Naive thymus-derived CD4-positive, alpha-beta T cell (primary cell): ENCODE data around the gene PAOX. TPM values are rescaled to one million over a fixed set of nuclear protein-coding genes. Genes with fewer than 3 reads are reported as not detected.

Experiments used
- ATAC-seq: fragments of 150-1000 bp; cut with Tn5 transposase; 2 replicates; pipeline ENCODE4 v1.10.0; 2021; ENCODE audit warnings: mild to moderate bottlenecking, moderate library complexity
- CTCF ChIA-PET: fragments of 350-600 bp; sonication (Branson Sonifier 250); formaldehyde crosslinking; loops from one replicate; lab custom pipeline; 2021; ENCODE audit warnings: antibody characterized with exemption; lab: Charles Lee
- POLR2A ChIA-PET: fragments of 350-600 bp; sonication (Branson Sonifier 250); formaldehyde crosslinking; loops from one replicate; lab custom pipeline; 2021; ENCODE audit warnings: antibody characterized with exemption, inconsistent platforms; lab: Charles Lee
- DNase-seq, 9 donors: peaks; one replicate each; pipeline versions ENCODE4 v3.0.0 to v3.0.0-alpha.2; 2020 to 2022; ENCODE audit warnings: mixed read lengths in 1 of 9
- H3K27ac ChIP-seq: one replicate; pipeline ENCODE4 v1.7.0; 2013; ENCODE audit warnings: mild to moderate bottlenecking, low read depth, low read length, moderate library complexity
- H3K27me3 ChIP-seq, 2 donors: one replicate each; pipeline ENCODE4 v1.7.0; 2013; ENCODE audit warnings: low read length in 2 of 2, mild to moderate bottlenecking in 2 of 2, moderate library complexity in 2 of 2; ENCODE audit not compliant: control insufficient read depth in 2 of 2, insufficient read depth in 2 of 2
- H3K36me3 ChIP-seq, 3 experiments: 1 replicate in 2 of 3; 2 replicates in 1 of 3; pipeline ENCODE4 v1.7.0; 2013; ENCODE audit warnings: low read length in 3 of 3, mild to moderate bottlenecking in 3 of 3, moderate library complexity in 1 of 3; ENCODE audit not compliant: insufficient read depth in 3 of 3, control insufficient read depth in 2 of 3
- H3K4me1 ChIP-seq, 2 donors: one replicate each; pipeline ENCODE4 v1.7.0; 2013; ENCODE audit warnings: low read length in 2 of 2, mild to moderate bottlenecking in 2 of 2, moderate library complexity in 1 of 2; ENCODE audit not compliant: control insufficient read depth in 2 of 2, insufficient read depth in 2 of 2
- H3K4me3 ChIP-seq: 2 replicates; pipeline ENCODE4 v1.7.0; 2013; ENCODE audit warnings: mild to moderate bottlenecking, low read length
- H3K9me3 ChIP-seq, 3 experiments: 1 replicate in 2 of 3; 2 replicates in 1 of 3; pipeline ENCODE4 v1.7.0; 2013; ENCODE audit warnings: low read length in 3 of 3; ENCODE audit not compliant: control insufficient read depth in 2 of 3
- H3K27ac Mint-ChIP-seq, 9 donors: one replicate each; pipeline ENCODE4 v1.8.0; 2020 to 2022; ENCODE audit warnings: mixed read lengths in 9 of 9, mild to moderate bottlenecking in 8 of 9, moderate library complexity in 5 of 9, inconsistent platforms in 2 of 9
- H3K27me3 Mint-ChIP-seq, 5 donors: one replicate each; pipeline ENCODE4 v1.8.0; 2021 to 2022; ENCODE audit warnings: mixed read lengths in 5 of 5, mild to moderate bottlenecking in 1 of 5
- H3K36me3 Mint-ChIP-seq, 5 donors: one replicate each; pipeline ENCODE4 v1.8.0; 2020 to 2022; ENCODE audit warnings: mixed read lengths in 5 of 5, mild to moderate bottlenecking in 3 of 5, inconsistent platforms in 1 of 5
- H3K4me1 Mint-ChIP-seq, 7 donors: one replicate each; pipeline ENCODE4 v1.8.0; 2020 to 2022; ENCODE audit warnings: mixed read lengths in 7 of 7, mild to moderate bottlenecking in 3 of 7, inconsistent platforms in 1 of 7
- H3K4me3 Mint-ChIP-seq, 10 donors: one replicate each; pipeline ENCODE4 v1.8.0; 2020 to 2022; ENCODE audit warnings: mild to moderate bottlenecking in 10 of 10, mixed read lengths in 10 of 10, moderate library complexity in 6 of 10, inconsistent platforms in 2 of 10
- H3K9me3 Mint-ChIP-seq, 11 donors: one replicate each; pipeline ENCODE4 v1.8.0; 2020 to 2022; ENCODE audit warnings: mixed read lengths in 11 of 11, mild to moderate bottlenecking in 4 of 11, inconsistent platforms in 1 of 11, moderate library complexity in 1 of 11
- intact Hi-C, 2 donors: fragments of 100-400 bp; cut with micrococcal nuclease; formaldehyde crosslinking; loops; one replicate each; pipeline ENCODE4 v1.15.1; 2023
- polyA plus RNA-seq, 2 donors: library from polyadenylated mRNA; unstranded; fragments of 300-500 nt; fragmentation: Illumina TruSeq; gene quantifications; one replicate each; pipeline ENCODE4 v1.2.3, GENCODE V29; 2021
- total RNA-seq, 6 experiments: library from RNA in 5 of 6; stranded (reverse) in 5 of 6; gene quantifications; 1 replicate in 5 of 6; 2 replicates in 1 of 6; pipeline ENCODE4 v1.2.3 and lab custom pipeline; 2021 to 2026

The PAOX gene
- total and polyA plus RNA-seq, 7 experiments from 2014 or later: 1.6 to 9.8 (median 7.7) TPM

DNA sequence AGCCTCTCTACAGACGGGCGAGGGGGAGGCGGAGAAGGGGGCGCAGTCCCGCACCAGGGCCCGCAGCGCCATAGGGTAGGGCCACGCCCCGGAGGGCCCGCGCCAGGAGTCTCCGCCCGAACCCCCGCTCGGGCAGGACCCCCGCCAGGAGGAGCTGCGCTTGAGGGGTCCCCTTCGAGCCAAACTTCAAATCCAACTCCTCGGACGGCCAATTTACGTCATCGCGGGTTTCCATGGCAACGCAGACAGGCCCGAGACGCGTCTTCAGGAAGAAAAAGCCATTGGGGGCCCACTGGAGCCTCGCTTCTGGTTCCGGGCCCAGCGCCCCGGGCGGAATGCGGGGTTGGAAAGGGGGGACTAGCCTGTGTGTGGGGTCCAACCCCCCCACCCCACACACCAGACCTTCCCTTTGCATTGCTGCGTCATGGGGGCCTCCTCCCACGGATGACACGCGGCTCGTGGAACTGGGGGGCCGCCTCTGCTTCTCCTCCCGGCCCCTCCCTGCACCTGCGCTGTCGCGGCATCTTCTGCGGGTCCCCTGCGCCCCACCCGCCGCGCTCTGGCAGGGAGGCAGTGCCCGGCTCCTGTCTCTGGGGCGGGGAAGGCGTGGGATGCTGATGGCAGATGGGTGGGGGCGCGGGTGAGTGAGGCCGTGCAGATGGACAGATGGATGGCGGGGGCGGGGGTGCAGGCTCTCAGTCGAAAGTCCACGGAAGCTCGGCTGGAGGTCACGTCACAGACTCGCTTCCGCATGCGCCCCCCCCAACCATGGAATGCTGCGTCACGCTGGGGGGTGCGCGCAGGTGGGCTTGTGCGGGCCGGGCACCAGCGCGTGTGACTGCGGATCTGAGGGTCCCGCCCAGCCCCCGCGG, 43.6 kb upstream of the PAOX start:
- ChIA-PET POLR2A (interaction anchor here (0.6 to 3.4 kb wide), 8 partner anchors 8 to 56 kb away, joined by 3 to 16 read pairs (median 3); partner anchors contain the start of gene ECHS1), CTCF (interaction anchor here (1.4 kb wide), 1 partner anchor 54 kb away, joined by 3 read pairs; no protein-coding TSS in a partner anchor)
- Histone ChIP-seq H3K9me3 (no peaks in the 10 kb centered on the region), H3K4me3 (peak overlapping the region; percentile 65), H3K36me3 (no peaks in the 10 kb centered on the region), H3K4me1 (peaks cover 10 to 20% of the 10 kb centered on the region in 2 donors), H3K27me3 (no peaks in the 10 kb centered on the region), H3K27ac (peak overlapping the region; percentile 78)
- peaks cover 0 to 8% (median 0%) of the 10 kb centered on the region in 11 donors for H3K9me3 Mint-ChIP-seq
- H3K27ac Mint-ChIP-seq: peak overlapping the region in 8 of 9 donors; percentile 50 to 93 (median 78)
- DNase-seq (peak; percentile 56 to 95 (median 81)), ATAC-seq (peak; percentile 53)
- intact Hi-C loops: loop anchor here in 1 of 2 donors (1.0 to 2.0 kb wide), 5 partner anchors 26 to 59 kb away; partner anchors contain the start of genes ECHS1 and MTG1
- peaks cover 0 to 41% (median 0%) of the 10 kb centered on the region in 5 donors for H3K27me3 Mint-ChIP-seq
- H3K4me3 Mint-ChIP-seq: peak overlapping the region in 9 of 10 donors; percentile 48 to 81 (median 68)
- H3K4me1 Mint-ChIP-seq: peaks cover 0 to 5% (median 0%) of the 10 kb centered on the region in 7 donors
- H3K36me3 Mint-ChIP-seq: no peaks in the 10 kb centered on the region

- H3K27ac ChIP-seq: peak overlapping the region; percentile 78
- DNase-seq: peak in 1 of 9 donors; percentile 42
- ATAC-seq: no peak
These were observed 42.9 kb upstream of the PAOX start for GRCh38 chr10:133336118-133336576.

DNA sequence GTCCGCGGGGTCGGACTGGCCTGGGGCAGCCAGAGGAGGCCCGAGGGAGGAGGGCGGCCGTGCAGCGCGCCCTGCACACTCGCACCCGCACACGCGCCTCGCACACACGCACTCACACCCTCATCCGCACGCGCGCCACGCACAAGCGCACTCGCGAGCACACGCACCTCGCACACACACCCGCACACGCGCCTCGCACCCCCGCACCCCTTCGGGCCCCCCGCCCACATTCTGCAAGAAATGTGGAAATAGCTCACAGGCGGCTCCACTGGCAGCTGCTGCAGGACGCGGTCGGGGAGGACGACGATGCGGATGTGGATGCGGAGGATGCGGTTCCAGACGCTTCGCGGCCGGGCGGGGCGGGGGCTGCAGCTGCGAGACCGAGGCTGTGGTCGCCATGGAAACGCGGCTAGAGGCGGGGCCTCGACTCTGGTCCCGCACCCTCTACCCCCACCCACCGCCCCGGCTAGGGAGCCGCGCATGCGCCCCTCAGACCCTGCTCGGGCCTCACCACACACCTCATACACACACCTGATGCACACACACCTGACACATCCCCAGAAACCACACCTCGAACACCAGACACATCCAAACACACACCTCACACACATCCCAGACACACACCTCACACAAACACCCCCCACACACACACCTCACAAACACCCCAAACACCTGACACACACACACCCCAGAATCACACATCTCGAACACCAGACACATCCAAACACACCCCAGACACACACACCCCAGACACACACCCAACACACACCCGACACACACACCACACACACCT, 42.3 kb upstream of the PAOX start, which contains the start of gene CALY:
Gene CALY, minus strand, starts transcription at position 320 of the 793 bp plus-strand sequence. CDS start 7,907 bp downstream, outside the sequence.
- Mint-ChIP-seq H3K9me3 (peaks cover 0 to 8% (median 0%) of the 10 kb centered on the region in 11 donors), H3K4me1 (peaks cover 0 to 5% (median 0%) of the 10 kb centered on the region in 7 donors), H3K4me3 (peak within 1 kb of the TSS in 9 of 10 donors; percentile 48 to 84 (median 68)), H3K27me3 (peaks cover 0 to 35% (median 3%) of the 10 kb centered on the region in 5 donors), H3K36me3 (no peaks in the 10 kb centered on the region), H3K27ac (peak within 1 kb of the TSS in 8 of 9 donors; percentile 50 to 93 (median 74))
- intact Hi-C loops: loop anchor here in 1 of 2 donors (1.0 to 2.0 kb wide), 2 partner anchors 21 to 58 kb away; partner anchors contain the start of gene MTG1
- ATAC-seq (peak; percentile 79), DNase-seq (peak; percentile 69 to 94 (median 91))
- Histone ChIP-seq H3K27me3 (no peaks in the 10 kb centered on the region), H3K4me3 (peak within 1 kb of the TSS; percentile 65), H3K27ac (peak within 1 kb of the TSS; percentile 78), H3K9me3 (no peaks in the 10 kb centered on the region), H3K36me3 (no peaks in the 10 kb centered on the region), H3K4me1 (peaks cover 10 to 20% of the 10 kb centered on the region in 2 donors)
- ChIA-PET POLR2A (interaction anchor here (0.7 to 3.4 kb wide), 6 partner anchors 9 to 78 kb away, joined by 3 to 16 read pairs (median 4); partner anchors contain the start of genes TUBGCP2 and ZNF511), CTCF (interaction anchor here (1.2 to 1.4 kb wide), 2 partner anchors 41 to 53 kb away, joined by 3 to 4 read pairs; no protein-coding TSS in a partner anchor)

More at GRCh38 chr10:133336118-133336576, 42.9 kb upstream of the PAOX start:
- ChIA-PET CTCF (interaction anchor here (1.2 to 1.4 kb wide), 2 partner anchors 42 to 53 kb away, joined by 3 to 4 read pairs; no protein-coding TSS in a partner anchor), POLR2A (interaction anchor here (0.9 to 3.4 kb wide), 6 partner anchors 9 to 53 kb away, joined by 3 to 16 read pairs (median 4); partner anchors contain the start of genes TUBGCP2 and ZNF511)
- Mint-ChIP-seq H3K27me3 (peaks cover 0 to 36% (median 0%) of the 10 kb centered on the region in 5 donors), H3K4me1 (peaks cover 0 to 5% (median 0%) of the 10 kb centered on the region in 7 donors), H3K36me3 (no peaks in the 10 kb centered on the region), H3K4me3 (peak overlapping the region in 4 of 10 donors; percentile 25 to 81 (median 54)), H3K27ac (peak overlapping the region in 1 of 9 donors; percentile 85), H3K9me3 (peaks cover 0 to 8% (median 0%) of the 10 kb centered on the region in 11 donors)
- intact Hi-C loops: loop anchor here in 1 of 2 donors (2.0 kb wide), 1 partner anchor 59 kb away; the partner anchor contains the start of gene MTG1
- peaks cover 10 to 20% of the 10 kb centered on the region in 2 donors for H3K4me1 ChIP-seq
- H3K36me3 ChIP-seq: no peaks in the 10 kb centered on the region
- H3K9me3 ChIP-seq: no peaks in the 10 kb centered on the region
- peak overlapping the region; percentile 65 for H3K4me3 ChIP-seq
- no peaks in the 10 kb centered on the region for H3K27me3 ChIP-seq

GRCh38 chr10:133337370-133337725, 41.7 kb upstream of the PAOX start:
- Mint-ChIP-seq H3K36me3 (no peaks in the 10 kb centered on the region), H3K9me3 (peaks cover 0 to 6% (median 0%) of the 10 kb centered on the region in 11 donors), H3K4me3 (no peak overlapping the region), H3K27me3 (peaks cover 0 to 33% (median 7%) of the 10 kb centered on the region in 5 donors), H3K4me1 (peaks cover 0 to 5% (median 0%) of the 10 kb centered on the region in 7 donors), H3K27ac (no peak overlapping the region)
- Histone ChIP-seq H3K36me3 (no peaks in the 10 kb centered on the region), H3K27ac (no peak overlapping the region), H3K4me3 (peak overlapping the region; percentile 45), H3K4me1 (peaks cover 10 to 20% of the 10 kb centered on the region in 2 donors), H3K27me3 (no peaks in the 10 kb centered on the region), H3K9me3 (no peaks in the 10 kb centered on the region)
- DNase-seq (no peak), ATAC-seq (no peak)
- POLR2A ChIA-PET: interaction anchor here (0.7 to 3.4 kb wide), 2 partner anchors 19 to 78 kb away, joined by 3 to 16 read pairs; no protein-coding TSS in a partner anchor
- CTCF ChIA-PET: no interaction called here
- intact Hi-C loops: loop anchor here in 1 of 2 donors (1.0 to 2.0 kb wide), 2 partner anchors 20 to 57 kb away; partner anchors contain the start of gene MTG1

DNA sequence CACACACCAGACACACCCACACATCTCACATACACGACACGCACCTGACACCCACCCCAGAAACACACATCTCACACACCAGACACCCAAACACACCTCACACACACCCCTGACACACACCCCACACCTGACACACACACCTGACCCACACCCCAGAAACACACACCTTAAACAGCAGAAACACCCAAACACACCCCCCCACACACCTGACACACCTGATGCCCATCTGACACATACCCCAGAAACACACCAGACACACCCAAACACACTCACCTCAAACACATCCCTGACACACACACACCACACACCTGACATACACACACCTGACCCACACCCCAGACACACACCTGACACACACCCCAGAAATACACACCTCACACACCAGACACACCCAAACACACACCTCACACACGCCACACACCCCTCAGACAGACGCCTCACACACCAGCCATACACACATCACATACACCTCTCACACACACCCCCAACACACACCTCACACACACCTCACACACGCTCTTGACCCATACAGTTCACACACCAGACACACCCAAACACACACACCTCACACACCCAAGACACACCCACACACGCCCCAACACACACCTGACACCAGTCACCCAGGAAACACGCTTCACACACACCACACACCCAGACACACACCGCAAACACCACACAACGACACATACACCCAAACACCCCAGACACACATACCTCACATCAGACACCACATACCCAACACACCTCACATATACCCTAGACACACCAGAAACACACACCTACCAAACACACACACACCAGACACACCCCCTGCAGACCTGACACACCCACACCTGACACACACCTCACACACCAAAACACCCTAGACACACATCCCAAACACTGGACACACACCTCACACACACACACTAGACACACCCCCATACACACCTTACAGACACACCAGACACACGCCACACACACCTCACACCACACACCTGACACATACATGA, 40.7 kb upstream of the PAOX start:
- Histone ChIP-seq H3K27ac (no peak overlapping the region), H3K4me3 (no peak overlapping the region), H3K4me1 (peaks cover 10 to 20% of the 10 kb centered on the region in 2 donors), H3K36me3 (no peaks in the 10 kb centered on the region), H3K27me3 (peaks cover 0 to 6% of the 10 kb centered on the region in 2 donors), H3K9me3 (no peaks in the 10 kb centered on the region)
- CTCF ChIA-PET: no interaction called here
- DNase-seq (no peak), ATAC-seq (no peak)
- Mint-ChIP-seq H3K9me3 (no peaks in the 10 kb centered on the region), H3K27me3 (peaks cover 0 to 27% (median 13%) of the 10 kb centered on the region in 5 donors), H3K4me3 (no peak overlapping the region), H3K27ac (no peak overlapping the region), H3K4me1 (peaks cover 0 to 6% (median 0%) of the 10 kb centered on the region in 7 donors), H3K36me3 (no peaks in the 10 kb centered on the region)
- POLR2A ChIA-PET: no interaction called here
- intact Hi-C loops: no loop called here
